Stimulated activated CD4-positive, alpha-beta T cell treated with anti-CD3 and anti-CD28 coated beads, Interleukin-2, amount 100 ng/mL, for 24 hours (primary cell): ENCODE results near the gene CD300LB.
A peak's percentile ranks its signal among the peaks of the same experiment; 100 is the strongest.
"Not testable (repeated sequence)": the region's sequence is repeated elsewhere in the genome, so short reads cannot be mapped to it uniquely, and the experiment has no call there.

ENCODE experiments used
- DNase-seq, 2 donors: peaks; one replicate each; pipeline ENCODE4 v3.0.0-alpha.2; 2020

Gene CD300LB

GRCh38 chr17:74488276-74488675, 43.0 kb downstream of the CD300LB start:
- not testable (repeated sequence) for DNase-seq

- no peak for DNase-seq
Observed at GRCh38 chr17:74485841-74486240, 45.4 kb downstream of the CD300LB start.

GRCh38 chr17:74485022-74485743, 46.1 kb downstream of the CD300LB start:
- no peak for DNase-seq

GRCh38 chr17:74484066-74484465, 47.2 kb downstream of the CD300LB start:
- no peak for DNase-seq

GRCh38 chr17:74481621-74482020, 49.7 kb downstream of the CD300LB start:
- DNase-seq, result no peak

- DNase-seq, result no peak
Observed at GRCh38 chr17:74480290-74480689, 51.0 kb downstream of the CD300LB start.

GRCh38 chr17:74478420-74479100, 52.7 kb downstream of the CD300LB start:
- peak in 1 of 2 donors; percentile 38 for DNase-seq

GRCh38 chr17:74477411-74477810, 53.9 kb downstream of the CD300LB start:
- no peak for DNase-seq

GRCh38 chr17:74475189-74475588, 56.1 kb downstream of the CD300LB start:
- no peak for DNase-seq

GRCh38 chr17:74474043-74474792, 57.1 kb downstream of the CD300LB start:
- DNase-seq, result no peak

GRCh38 chr17:74473294-74473693, 58.0 kb downstream of the CD300LB start:
- DNase-seq, result no peak

- no peak for DNase-seq
Observed at GRCh38 chr17:74472890-74473289, 58.4 kb downstream of the CD300LB start.

- DNase-seq, result no peak
Observed at GRCh38 chr17:74471341-74471740, 59.9 kb downstream of the CD300LB start.
